ENCODE results near the gene UTP14A.
"Not testable (repeated sequence)": the region's sequence is repeated elsewhere in the genome, so short reads cannot be mapped to it uniquely, and the experiment has no call there.

UTP14A gene

GRCh38 chrX:129905787-129906580 is at the start of gene UTP14A:
TSS of gene UTP14A (plus strand) at chrX:129906164. CDS start at chrX:129906211, 47 bp downstream.
- peak; percentile 91 for DNase-seq

- DNase-seq, result not testable (repeated sequence)
Measured at GRCh38 chrX:129859134-129859533, 46.8 kb upstream of the UTP14A start.

GRCh38 chrX:129866321-129866720 is 39.6 kb upstream of the UTP14A start:
- DNase-seq, result not testable (repeated sequence)

- no peak for DNase-seq
Measured at GRCh38 chrX:129872524-129872923, 33.4 kb upstream of the UTP14A start.

- DNase-seq, result peak; percentile 28
Measured at GRCh38 chrX:129875669-129876068, 30.3 kb upstream of the UTP14A start.

- peak; percentile 93 for DNase-seq
Measured at GRCh38 chrX:129876771-129877305, 29.1 kb upstream of the UTP14A start.

GRCh38 chrX:129877401-129877800 is 28.6 kb upstream of the UTP14A start:
- DNase-seq, result no peak

- DNase-seq, result no peak
Measured at GRCh38 chrX:129900054-129900453, 5.9 kb upstream of the UTP14A start.

- no peak for DNase-seq
Measured at GRCh38 chrX:129908636-129909035, 2.7 kb downstream of the UTP14A start.

GRCh38 chrX:129925305-129926092 is 19.5 kb downstream of the UTP14A start:
- DNase-seq, result no peak

- no peak for DNase-seq
Measured at GRCh38 chrX:129930941-129931410, 25.0 kb downstream of the UTP14A start.

- DNase-seq, result peak; percentile 35
Measured at GRCh38 chrX:129931411-129932015, 25.5 kb downstream of the UTP14A start.

GRCh38 chrX:129932016-129932820 is 26.3 kb downstream of the UTP14A start:
- peak; percentile 77 for DNase-seq

- DNase-seq, result no peak
Measured at GRCh38 chrX:129932821-129933321, 26.9 kb downstream of the UTP14A start.

GRCh38 chrX:129933700-129934099 is 27.7 kb downstream of the UTP14A start:
- DNase-seq, result no peak

- DNase-seq, result no peak
Measured at GRCh38 chrX:129934461-129934860, 28.5 kb downstream of the UTP14A start.

GRCh38 chrX:129934952-129935351 is 29.0 kb downstream of the UTP14A start:
- no peak for DNase-seq

- no peak for DNase-seq
Measured at GRCh38 chrX:129938081-129938480, 32.1 kb downstream of the UTP14A start.

- no peak for DNase-seq
Measured at GRCh38 chrX:129939986-129940385, 34.0 kb downstream of the UTP14A start.

- no peak for DNase-seq
Measured at GRCh38 chrX:129940721-129941120, 34.8 kb downstream of the UTP14A start.

GRCh38 chrX:129945131-129945530 is 39.2 kb downstream of the UTP14A start:
- DNase-seq, result no peak

GRCh38 chrX:129953334-129953648 is 47.3 kb downstream of the UTP14A start:
- no peak for DNase-seq
